ENCODE measurements around the gene KRTAP5-7.

GRCh38 chr11:71507102-71507501, 20.0 kb upstream of the KRTAP5-7 start:
- TF ChIP-seq CTCF (IDR thresholded peaks at IDR 0.05): no peak
- TF ChIP-seq POLR2A (IDR thresholded peaks at IDR 0.05): no peak

Data from esophagus squamous epithelium (tissue), 4 donors.